ENCODE data around the gene ADGRL3.
"Not testable (repeated sequence)": the region's sequence is repeated elsewhere in the genome, so short reads cannot be mapped to it uniquely, and the experiment has no call there.

The ADGRL3 gene

DNA sequence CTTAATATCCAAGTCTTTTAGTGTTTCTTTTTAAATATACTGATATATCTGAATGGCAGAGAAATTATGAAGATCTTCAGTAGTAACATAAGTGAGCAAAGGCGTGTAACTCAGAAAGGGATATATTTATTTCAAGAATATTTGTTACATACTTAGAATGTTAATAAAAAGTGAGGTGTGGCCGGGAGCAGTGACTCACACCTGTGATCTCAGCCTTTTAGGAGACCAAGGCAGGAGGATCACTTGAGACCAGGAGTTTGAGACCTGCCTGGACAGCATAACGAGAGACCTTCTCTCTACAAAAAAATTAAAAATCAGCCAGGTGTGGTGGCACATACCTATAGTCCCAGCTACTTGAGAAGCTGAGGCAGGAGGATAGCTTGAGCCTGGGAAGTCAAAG is 651.0 kb downstream of the ADGRL3 start:
- no peak for DNase-seq

DNA sequence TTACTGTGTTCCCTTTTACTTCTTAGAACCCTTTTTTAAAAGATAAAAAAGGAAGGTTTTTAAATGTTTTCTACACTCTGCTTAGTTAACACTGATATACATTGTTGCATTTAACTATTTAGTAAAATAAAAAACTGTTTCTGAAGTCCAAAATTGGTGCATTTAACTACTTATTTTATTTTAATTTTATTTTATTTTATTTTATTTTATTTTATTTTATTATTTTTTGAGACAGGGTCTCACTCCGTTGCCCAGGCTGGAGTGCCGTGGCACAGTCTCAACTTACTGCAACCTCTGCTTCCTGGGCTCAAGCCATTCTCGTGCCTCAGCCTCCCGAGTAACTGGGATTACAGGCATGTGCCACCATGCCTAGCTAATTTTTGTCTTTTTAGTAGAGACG is 652.0 kb downstream of the ADGRL3 start:
- not testable (repeated sequence) for DNase-seq

DNA sequence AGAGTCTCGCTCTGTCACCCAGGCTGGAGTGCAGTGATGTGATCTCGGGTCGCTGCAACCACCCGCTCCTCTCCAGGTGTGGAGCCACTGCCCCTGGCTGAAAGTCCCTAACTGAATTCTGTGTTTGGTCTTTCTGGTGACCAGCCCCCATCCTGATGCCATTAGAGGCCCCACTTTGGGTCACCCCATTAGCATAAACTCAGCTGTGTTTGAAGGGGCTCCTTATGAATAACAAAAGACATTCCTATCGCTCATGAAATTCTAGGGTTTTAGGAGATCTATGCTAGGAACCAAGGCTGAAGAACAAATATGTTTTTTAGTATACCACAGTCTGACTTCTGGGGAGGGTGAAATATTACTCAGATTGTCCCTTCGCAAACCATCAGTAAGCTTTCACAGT is 652.9 kb downstream of the ADGRL3 start:
- DNase-seq, result no peak

DNA sequence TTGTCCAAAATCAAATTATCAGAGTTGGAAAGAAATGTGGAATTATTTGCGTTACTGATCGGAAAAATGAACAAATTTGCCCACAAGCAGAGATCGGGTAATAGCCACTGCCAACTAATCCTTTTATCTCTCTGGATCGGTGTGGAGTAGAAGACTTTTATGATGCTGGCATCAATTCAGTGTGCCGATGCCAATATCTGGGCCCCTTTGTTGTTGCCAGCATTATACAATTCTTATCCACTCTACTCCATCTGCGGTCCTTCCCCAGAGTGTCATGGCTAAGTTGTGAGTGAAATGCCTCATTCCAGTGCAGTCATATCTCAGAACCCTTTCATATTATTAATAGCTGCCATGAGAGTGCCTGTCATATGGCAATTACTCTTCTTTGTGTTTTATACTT is 660.2 kb downstream of the ADGRL3 start:
- no peak for DNase-seq

DNA sequence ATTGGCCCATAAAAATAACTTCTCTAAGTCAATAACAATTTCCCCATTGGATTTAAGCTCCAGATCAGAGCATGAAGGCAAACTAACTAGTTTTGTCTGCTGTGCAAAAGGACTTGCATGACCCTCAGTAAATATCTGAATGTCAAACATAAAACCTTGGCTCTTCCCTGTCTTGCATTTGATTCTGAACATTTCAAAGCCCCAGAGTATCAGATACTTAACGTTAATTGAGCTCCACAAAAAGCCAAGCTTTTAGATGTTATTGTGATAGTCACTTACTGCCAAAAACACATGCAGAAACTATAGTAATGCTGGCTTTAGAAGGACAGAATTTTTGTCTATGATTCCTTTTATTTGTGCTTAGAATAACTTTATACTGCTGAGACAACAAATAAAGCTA is 664.2 kb downstream of the ADGRL3 start:
- no peak for DNase-seq

DNA sequence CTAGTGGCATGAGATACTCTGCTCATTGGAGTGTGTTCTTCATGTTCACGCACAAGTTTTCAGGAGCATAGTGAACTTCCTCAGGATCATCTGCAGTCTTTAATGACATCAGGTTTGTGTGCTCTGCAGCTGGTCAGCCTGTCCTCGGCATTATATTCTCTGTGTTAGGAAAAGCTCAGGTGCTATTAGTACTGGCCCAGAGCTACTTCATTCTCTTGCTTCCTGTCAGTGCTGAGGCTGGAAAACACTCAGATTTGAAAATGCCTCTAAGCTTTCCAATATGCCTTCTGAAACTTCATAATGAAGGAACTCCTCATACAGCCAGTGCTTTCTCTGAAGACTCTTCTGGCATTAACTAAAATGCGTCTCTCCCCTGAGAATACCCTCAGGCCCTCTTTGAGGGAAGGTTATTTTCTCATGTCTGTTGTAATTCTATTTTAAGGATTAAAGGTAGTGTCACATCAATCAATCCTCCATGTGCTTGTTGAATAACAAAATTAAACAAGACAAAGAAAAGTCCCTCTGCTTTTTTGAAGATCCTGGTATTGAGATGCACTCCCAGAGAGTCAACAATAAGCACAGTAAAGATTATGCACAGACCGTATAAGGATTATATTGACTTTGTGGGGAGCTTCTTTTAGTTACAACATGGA is 666.4 kb downstream of the ADGRL3 start:
- DNase-seq, result no peak

DNA sequence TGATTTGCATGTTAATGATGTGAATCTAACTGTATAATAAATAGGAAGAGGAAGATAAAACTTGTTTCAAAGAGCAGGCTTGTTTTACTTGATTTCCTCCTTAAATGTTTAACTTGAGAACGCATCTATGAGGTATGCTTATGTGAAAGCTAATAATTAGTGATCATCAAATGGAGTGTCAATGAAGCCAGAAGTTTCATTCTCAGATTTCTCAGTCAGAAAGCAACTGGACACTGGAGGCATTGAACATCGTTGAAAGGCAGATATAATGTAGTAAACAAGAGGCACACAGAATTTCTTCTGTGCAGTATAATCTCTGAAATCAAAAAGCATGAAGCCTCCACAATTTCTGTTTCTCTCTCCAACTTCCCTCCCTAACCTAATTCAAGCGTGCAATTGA is 672.9 kb downstream of the ADGRL3 start:
- DNase-seq, result no peak

DNA sequence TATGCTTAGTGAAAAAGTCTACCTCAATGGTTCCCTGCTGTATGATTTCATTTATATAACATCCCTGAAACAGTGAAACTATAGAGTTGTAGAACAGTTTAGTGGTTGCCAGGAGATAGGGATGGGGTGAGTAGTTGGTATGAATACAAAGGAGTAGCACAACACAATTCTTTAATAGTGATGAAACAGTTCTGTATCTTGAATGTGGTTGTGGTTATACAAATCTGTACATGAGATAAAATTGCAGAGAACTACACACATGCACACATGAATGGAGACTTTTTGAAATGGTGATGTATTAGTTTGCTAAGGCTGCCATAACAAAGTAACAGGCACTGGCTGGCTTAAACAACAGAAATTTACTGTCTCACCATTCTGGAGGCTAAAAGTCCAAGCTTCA is 677.1 kb downstream of the ADGRL3 start:
- no peak for DNase-seq

DNA sequence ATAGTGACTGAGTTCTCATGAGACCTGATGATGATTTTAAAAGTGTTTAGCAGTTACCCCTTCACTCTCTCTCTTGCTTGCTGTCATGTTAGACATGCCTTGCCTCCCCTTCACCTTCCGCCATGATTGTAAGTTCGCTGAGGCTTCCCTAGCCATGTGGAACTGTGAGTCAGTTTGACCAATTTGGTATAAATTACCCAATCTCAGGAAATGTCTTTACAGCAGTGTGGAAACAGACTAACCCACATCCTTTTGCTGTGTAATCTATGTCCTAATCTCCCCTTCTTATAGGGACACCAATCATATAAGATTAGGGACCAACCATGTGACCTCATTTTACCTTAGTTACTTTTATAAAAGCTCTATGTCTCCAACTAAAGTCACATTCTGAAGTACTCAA is 677.8 kb downstream of the ADGRL3 start:
- no peak for DNase-seq

DNA sequence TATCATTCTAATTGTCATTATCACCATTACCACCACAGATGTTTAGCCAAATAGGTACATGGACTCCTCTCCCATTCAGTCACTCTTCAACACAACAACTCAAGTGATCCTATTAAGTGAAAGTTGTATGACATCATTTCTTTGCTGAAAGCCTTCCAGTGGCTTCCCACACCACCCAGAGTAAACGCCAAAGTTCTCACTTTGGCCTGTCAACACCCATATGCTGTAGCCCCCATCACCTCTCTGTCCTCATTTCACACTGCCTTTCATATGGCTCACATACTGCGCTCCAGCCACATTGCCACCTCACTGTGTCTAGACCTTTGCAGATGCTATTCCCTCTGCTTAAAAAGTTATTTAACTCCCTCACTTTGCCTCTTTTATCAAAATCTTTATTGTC is 682.3 kb downstream of the ADGRL3 start:
- no peak for DNase-seq

DNA sequence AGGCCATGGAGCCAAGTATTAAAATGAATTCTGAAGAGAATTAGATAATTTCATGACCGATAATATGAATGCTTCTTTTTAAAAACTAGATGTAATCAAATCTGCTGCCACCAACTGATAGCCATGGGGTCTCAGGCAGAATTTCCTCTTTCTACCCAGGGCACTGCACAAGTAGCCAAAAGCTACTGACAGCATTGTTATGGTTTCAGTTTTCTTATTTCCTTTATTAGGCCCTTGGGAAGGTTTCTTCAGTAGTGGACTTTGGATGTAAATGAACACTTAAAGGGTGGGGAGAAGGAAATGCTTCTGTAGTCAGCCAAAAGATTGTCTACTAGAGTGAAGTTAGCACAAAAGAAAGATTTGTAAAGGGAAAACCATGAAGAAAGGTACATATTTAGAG is 686.0 kb downstream of the ADGRL3 start:
- no peak for DNase-seq

DNA sequence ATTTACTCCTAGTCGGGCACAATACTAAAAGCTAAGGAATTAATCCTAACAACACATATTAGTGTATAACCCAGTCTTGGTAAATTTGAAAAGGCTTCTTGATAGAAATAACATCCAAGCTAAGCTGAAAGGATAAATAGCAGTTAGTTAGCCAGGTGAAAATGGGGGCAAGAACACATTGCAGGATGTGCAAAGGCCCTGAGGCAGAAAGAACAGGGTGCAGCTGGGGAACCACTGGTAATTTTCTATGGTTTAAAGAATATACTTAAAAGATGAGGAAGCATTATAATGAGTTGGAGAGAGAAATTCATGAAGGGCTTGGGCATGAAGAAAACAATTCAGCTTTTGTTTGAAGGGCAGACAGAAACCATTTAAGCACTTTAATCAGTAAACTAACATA is 689.0 kb downstream of the ADGRL3 start:
- no peak for DNase-seq

DNA sequence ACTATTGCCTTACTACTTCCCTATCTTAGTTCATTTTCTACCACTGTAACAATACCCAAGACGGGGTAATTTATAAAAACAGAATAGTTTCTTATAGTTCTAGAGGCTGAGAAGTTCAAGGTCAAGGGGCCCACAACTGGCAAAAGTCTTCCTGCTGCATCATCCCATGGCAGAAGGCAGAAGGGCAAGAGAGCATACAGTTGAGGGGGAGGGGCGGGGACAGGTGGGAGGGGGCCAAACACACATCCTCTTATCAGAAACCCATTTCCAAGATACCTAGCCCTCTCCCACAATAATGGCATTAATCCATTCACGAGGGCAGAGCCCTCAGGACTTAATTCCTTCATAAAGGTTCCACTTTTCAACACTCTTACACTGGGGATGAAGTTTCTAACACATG is 690.2 kb downstream of the ADGRL3 start:
- DNase-seq, result no peak

DNA sequence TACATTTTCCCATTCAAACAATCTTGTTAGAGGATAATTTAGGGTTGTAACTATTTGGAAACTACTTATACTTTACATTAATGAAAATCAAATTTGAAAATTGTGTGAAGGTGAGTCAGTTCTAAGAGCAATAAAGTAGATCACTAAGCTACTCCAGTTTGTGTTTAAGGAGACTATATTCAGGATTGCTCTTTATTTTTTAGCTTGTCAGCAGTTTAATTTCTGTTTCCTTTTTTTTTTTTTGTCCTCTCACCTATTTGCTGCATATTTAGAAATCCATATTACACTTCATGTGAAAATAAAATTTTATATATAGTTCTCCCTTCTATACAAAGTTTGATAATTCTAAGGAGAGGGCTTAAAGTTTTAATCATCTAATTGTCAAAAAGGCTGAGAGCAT is 691.8 kb downstream of the ADGRL3 start:
- DNase-seq, result no peak

DNA sequence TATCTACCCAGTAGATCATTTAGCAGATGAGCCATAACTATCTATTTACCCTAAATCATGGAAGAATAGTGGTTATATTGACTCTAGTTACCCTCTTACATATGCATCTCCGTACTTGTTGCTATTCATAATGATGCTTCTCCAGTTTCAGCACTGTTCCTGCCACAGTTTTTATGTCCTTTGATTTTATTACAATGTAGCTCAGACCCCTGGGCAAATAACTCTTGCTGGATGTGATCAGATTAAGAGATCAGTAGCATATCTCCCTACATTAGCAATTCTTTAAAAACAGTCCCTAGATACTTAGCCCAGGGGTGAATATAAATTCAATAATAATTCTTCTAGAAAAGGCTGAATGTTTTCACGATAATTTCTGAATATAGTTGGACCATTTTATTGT is 696.5 kb downstream of the ADGRL3 start:
- DNase-seq, result no peak

DNA sequence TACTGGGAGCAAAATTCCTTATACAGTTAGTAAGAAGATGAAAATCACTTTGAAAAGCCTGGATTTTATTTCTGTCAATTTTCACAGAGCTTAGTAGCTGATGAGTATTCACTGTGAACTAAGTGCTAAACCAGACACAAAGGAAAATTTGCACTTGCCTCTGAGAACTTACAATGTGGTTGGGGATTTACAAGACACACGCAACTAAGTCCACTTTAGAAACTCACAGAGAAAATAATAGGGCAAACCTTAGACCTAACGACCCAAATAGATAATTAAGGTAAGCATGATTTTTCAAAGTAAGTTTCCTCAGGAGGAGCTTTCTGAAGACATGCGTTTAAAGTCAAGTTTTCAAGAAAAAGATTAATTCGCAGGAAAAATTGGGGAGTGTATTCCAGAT is 708.9 kb downstream of the ADGRL3 start:
- DNase-seq, result no peak

DNA sequence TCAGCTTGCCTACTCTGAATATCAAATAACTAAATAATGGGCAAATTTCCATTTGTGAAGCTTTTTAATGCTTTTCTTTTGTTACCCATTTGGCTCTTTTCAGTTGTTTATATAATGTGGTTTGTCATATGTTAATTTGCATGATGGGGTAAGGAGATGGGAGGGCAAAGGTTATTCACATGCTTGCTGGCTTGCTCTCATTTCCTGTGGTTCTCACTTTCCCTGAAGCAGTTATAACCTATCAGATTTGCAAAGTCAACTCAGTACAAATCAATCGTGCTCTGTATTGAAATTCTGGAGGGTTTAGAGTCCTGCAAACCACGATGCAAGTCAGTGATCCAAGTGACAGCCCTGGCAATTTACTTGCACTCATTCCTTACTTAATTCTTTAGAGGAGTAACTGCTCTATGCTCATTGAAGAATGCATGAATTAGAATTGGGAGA is 711.2 kb downstream of the ADGRL3 start:
- no peak for DNase-seq

DNA sequence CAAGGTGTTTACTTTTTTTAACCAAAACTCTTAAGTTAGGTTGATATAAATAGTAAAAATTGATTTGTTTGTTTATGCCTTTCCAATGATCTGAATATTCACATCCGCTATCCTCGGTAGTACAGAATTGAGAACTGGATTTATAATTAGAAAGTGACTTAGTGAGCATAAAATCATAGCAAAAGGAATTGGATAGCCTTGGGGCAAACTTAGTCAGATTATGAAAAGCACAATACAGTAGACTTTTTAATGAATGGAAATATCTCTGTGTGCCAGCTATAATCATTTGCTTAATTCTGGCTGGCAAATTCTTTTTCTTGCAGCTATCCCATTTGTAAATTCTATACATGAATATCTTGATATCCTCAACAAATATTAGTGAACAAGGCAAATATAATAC is 713.5 kb downstream of the ADGRL3 start:
- DNase-seq, result no peak

DNA sequence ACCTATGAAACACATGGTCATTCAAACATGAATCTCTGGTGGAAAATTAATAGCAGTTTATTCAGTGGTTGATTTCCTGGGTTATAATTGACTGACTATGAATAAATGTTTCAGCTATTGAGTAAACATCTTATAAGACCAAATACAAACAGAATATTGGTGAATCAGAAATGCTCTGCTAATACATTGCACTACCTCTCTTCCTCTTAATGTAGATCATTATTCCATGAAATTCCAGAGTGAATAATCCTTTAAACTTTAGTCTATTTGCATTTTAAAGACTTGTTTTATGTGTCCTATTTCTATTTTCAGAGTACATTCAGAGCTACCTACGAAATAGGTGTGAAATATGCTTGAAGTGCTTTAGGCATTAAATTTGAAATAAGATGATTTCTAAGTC is 715.4 kb downstream of the ADGRL3 start:
- no peak for DNase-seq

DNA sequence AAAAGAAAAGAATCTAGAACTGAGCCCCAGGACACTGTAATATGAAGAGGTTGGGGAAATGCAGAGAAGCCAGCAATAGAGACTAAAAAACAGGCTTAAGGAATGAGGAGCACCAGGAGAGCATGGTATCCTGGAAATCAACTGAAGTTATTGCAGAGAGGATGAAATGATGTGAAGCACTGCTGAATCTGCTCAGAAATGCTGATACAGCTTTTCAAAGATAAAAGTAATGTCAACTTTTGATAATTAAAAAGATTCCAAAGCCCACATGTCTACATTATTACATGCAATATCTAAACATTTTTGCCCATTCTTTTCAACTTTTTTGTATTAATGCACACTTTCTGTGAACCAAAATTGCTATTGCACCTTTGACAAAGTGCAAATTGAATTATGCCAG is 718.4 kb downstream of the ADGRL3 start:
- no peak for DNase-seq

DNA sequence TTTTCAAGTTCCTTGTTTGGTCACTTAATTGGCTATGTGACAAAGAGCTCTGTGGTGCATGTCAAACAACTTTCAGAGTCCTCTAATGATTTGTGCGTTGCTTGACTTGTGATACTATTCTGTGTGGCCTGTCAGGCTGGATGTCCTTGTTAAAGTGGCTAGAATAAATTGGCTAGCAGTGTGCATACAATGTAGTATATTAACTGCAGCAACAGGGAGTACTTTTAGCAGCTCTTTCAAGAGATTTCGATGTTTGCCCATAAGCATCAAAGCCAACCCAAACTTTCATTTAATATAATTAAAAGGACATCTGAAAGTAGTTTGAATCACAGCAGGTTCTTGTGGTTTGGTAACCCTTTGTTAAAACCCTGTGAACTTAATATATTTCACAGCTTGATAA is 718.9 kb downstream of the ADGRL3 start:
- DNase-seq, result no peak

DNA sequence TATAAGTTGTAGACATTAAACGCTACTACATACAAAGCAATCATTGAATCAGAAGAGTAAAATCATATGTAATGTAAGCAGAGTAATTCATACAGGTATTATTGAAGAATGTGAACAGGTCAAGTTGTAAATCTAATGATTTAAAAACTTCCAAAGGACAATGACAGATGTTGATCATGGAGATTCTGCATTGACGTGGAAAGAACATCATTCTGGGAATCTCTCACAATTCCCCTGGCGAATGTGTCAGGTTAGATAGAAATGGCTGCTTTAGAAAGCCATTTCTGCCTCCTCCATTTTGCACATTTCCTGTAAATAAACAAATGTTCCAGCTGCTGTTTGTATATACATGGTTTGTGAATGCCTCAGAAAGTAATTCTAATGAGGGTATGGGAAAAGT is 719.4 kb downstream of the ADGRL3 start:
- DNase-seq, result no peak

DNA sequence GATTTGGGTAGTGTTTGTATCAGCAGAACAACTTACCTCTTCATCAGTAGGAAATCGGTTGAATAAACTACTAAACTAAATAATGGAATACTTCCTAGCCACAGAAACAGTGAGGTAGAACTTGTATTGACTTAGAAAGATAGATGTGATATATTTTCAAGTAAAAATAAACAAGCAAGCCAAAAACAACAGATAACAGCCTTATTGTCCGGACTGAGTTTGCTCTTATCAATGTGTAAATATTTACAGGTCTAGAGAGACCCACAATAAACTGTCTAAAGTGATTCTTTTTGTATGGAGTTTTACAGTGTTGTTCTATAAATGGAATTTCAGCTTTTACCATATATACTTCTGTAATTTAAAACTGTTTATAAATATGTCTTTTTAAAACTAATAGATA is 721.8 kb downstream of the ADGRL3 start:
- DNase-seq, result no peak

DNA sequence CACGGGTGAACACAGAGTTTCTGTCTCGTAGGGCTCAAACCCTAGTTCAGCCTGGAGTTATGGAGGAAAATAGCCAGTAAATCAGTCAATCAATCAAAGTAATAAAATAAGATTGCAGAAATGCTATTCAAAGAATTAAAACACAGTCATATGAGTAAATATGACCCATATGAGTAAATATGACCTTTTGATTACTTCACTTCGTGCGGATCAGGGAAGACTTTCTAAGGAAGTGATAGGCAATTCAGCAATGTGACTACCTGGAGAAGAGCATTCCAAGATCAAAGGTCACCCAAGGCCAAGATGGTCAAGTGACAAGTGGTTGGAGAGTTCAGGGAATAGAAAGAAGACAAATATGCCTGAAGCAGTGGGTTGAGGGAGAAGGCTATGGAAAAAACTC is 722.6 kb downstream of the ADGRL3 start:
- DNase-seq, result no peak

DNA sequence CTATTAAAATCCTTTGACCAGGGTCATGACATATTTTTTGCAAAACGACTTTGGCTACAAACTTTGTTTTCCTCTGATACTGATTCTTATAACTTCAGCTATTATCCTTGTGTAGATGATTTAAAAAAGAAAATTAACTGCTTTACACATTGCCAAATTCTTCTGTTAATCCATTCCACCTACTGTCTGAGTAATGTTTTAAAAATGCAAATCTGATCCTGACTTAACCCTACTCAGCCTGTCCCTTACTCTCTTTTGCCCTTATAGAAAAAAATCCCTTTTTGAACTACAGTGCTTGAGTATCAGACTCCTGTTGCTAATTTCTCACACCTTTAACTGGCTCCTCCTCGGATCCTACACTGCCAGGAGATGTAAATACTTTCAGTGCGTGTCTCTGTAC is 723.1 kb downstream of the ADGRL3 start:
- DNase-seq, result no peak

DNA sequence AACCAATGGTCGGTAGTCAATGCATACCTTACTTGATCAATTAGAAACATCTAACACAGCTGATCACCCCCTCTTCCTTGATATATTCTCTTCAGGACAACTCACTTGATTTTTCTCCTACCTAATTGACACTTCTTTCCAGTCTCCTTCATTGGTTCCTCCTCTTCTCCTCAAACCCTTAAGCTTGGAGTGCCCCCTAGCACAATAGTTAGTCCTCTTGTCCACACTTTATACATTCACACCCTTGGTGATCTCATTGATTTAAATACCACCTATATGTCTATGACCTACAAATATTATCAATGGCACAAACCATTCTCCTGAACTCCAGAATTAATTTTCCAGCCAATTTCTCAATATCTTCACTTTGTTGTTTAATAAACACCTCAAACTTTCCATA is 724.0 kb downstream of the ADGRL3 start:
- DNase-seq, result no peak
